A673 (cell line): ENCODE results near the gene MYO7B. TPM values are rescaled to one million over a fixed set of nuclear protein-coding genes. Genes with fewer than 3 reads are reported as not detected.

Source experiments
- BruUV-seq: library from RNA; stranded (reverse); fragments of 400-500 nt; replicated peaks from 2 replicates; lab custom pipeline; 2021; lab: Mats Ljungman, UMichigan
- CTCF ChIA-PET: fragments of 300-600 bp; sonication (Branson Sonifier 250); formaldehyde crosslinking; loops from one replicate; lab custom pipeline; 2022; ENCODE audit warnings: antibody characterized with exemption; lab: Charles Lee
- POLR2A ChIA-PET: fragments of 300-600 bp; sonication (Branson Sonifier 250); formaldehyde crosslinking; loops from one replicate; lab custom pipeline; 2022; ENCODE audit warnings: antibody characterized with exemption; ENCODE audit not compliant: low non-redundant PET; lab: Charles Lee
- DNase-seq: peaks from one replicate; pipeline ENCODE4 v3.0.0-alpha.2; 2015; ENCODE audit warnings: low spot score
- H3K27ac ChIP-seq: fragments of 200-600 bp; sonication (generic); 2 replicates; pipeline ENCODE4 v1.5.1; 2016; ENCODE audit warnings: mixed run types, low read depth, mild to moderate bottlenecking, mixed read lengths, antibody characterized with exemption, low read length; ENCODE audit not compliant: poor library complexity, severe bottlenecking
- H3K27me3 ChIP-seq: fragments of 200-600 bp; sonication (generic); replicated peaks from 2 replicates; pipeline ENCODE4 v1.6.1; 2017; ENCODE audit warnings: mixed run types, low read depth, mild to moderate bottlenecking, mixed read lengths, antibody characterized with exemption, low read length; ENCODE audit not compliant: insufficient read depth, poor library complexity
- H3K36me3 ChIP-seq: fragments of 200-600 bp; sonication (generic); 2 replicates; pipeline ENCODE4 v1.6.1; 2016; ENCODE audit warnings: mixed run types, mild to moderate bottlenecking, mixed read lengths, antibody characterized with exemption, low read length; ENCODE audit not compliant: insufficient read depth, poor library complexity, severe bottlenecking
- H3K4me1 ChIP-seq: fragments of 200-600 bp; sonication (generic); 2 replicates; pipeline ENCODE4 v1.6.1; 2017; ENCODE audit warnings: mixed run types, mild to moderate bottlenecking, mixed read lengths, antibody characterized with exemption, low read length; ENCODE audit not compliant: insufficient read depth, poor library complexity, severe bottlenecking
- H3K4me3 ChIP-seq: fragments of 200-600 bp; sonication (generic); 2 replicates; pipeline ENCODE4 v1.5.1; 2016; ENCODE audit warnings: low read depth, mixed run types, mild to moderate bottlenecking, mixed read lengths, low read length; ENCODE audit not compliant: poor library complexity, severe bottlenecking
- H3K9me3 ChIP-seq: fragments of 200-600 bp; sonication (generic); 2 replicates; pipeline ENCODE4 v1.6.1; 2016; ENCODE audit warnings: mixed run types, low read depth, mild to moderate bottlenecking, mixed read lengths, antibody characterized with exemption, low read length; ENCODE audit not compliant: poor library complexity, severe bottlenecking
- EZH2 ChIP-seq: fragments of 200-600 bp; sonication (generic); IDR thresholded peaks from 2 replicates; pipeline ENCODE4 v1.6.1; 2017; ENCODE audit warnings: borderline replicate concordance, low read depth, mild to moderate bottlenecking, mixed read lengths, antibody characterized with exemption, low read length; ENCODE audit not compliant: poor library complexity, severe bottlenecking
- intact Hi-C: fragments of 100-400 bp; cut with micrococcal nuclease; formaldehyde crosslinking; loops from one replicate; pipeline ENCODE4 v1.10.0; 2022; ENCODE audit not compliant: unreplicated experiment
- total RNA-seq: library from RNA; stranded (reverse); gene quantifications from 2 replicates; pipeline ENCODE4 v1.2.3, GENCODE V29; 2021
- TF ChIP-seq, protein P1 (sequence below): fragments of 300-800, 200-600 bp; sonication (generic); conservative IDR thresholded peaks from 2 replicates; pipeline ENCODE4 v1.5.1; 2017; ENCODE audit warnings: low read depth, mild to moderate bottlenecking, antibody characterized with exemption, low read length, moderate library complexity, mixed read lengths

The MYO7B gene
- total RNA-seq, 1 experiment from 2014 or later = 0.24 TPM

DNA sequence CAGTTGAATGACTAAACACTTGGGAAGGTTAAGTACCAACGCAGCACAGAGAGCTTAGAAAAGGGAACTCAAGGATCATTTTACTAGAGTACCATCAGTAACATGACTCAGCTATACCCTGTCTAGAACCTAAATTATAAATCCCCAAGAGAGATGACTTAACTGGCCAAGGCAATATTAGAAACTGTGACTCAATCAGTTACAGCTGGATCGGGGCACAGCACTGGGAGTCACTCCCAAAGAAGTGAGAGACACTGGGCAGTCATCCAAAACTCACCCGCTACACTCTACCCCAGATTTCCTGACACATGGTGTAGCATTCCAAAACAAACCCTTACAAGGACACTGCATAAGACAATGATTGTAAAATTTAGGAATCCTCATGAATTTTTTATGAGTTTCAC lies 26.9 kb upstream of the MYO7B start:
- ChIA-PET POLR2A (interaction anchor here (0.8 to 1.3 kb wide), 3 partner anchors 18 to 416 kb away, joined by 3 to 7 read pairs (median 3); no protein-coding TSS in a partner anchor), CTCF (no interaction called here)
- Histone ChIP-seq H3K4me3 (peak overlapping the region; percentile 1), H3K27ac (peak overlapping the region; percentile 56), H3K9me3 (no peaks in the 10 kb centered on the region), H3K4me1 (peaks cover 40% of the 10 kb centered on the region), H3K36me3 (peaks cover 22% of the 10 kb centered on the region), H3K27me3 (no peaks in the 10 kb centered on the region)
- intact Hi-C loops = no loop called here
- peak; percentile 98 for DNase-seq
- no TSS peak for BruUV-seq
- no peak for TF ChIP-seq EZH2
- TF ChIP-seq, protein P1, sequence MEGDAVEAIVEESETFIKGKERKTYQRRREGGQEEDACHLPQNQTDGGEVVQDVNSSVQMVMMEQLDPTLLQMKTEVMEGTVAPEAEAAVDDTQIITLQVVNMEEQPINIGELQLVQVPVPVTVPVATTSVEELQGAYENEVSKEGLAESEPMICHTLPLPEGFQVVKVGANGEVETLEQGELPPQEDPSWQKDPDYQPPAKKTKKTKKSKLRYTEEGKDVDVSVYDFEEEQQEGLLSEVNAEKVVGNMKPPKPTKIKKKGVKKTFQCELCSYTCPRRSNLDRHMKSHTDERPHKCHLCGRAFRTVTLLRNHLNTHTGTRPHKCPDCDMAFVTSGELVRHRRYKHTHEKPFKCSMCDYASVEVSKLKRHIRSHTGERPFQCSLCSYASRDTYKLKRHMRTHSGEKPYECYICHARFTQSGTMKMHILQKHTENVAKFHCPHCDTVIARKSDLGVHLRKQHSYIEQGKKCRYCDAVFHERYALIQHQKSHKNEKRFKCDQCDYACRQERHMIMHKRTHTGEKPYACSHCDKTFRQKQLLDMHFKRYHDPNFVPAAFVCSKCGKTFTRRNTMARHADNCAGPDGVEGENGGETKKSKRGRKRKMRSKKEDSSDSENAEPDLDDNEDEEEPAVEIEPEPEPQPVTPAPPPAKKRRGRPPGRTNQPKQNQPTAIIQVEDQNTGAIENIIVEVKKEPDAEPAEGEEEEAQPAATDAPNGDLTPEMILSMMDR = no peak

DNA sequence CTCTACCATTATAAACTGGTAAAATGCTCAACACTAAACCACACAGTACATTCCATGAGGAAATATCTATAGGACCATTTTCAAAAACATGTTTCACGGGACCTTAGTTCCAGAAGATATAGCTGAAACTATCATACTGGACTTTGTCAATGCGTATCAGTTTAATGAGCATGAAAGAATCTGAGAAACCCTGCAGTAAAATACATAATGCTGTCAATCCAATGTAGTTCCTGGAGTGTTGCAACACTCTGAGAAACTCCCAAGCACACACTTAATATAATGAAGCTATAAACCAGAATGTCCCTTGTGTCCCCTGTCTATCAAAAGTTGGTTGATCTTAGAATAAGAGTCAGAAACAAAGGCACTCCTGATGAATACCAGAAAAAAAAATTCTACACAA lies 25.4 kb upstream of the MYO7B start:
- intact Hi-C loops = no loop called here
- Histone ChIP-seq H3K4me1 (peaks cover 40% of the 10 kb centered on the region), H3K36me3 (peaks cover 8% of the 10 kb centered on the region), H3K27ac (peak overlapping the region; percentile 28), H3K4me3 (no peak overlapping the region), H3K9me3 (no peaks in the 10 kb centered on the region), H3K27me3 (no peaks in the 10 kb centered on the region)
- BruUV-seq = no TSS peak
- POLR2A ChIA-PET = no interaction called here
- CTCF ChIA-PET = no interaction called here
- no peak for DNase-seq
- no peak for TF ChIP-seq EZH2
- TF ChIP-seq, protein P1 = no peak

DNA sequence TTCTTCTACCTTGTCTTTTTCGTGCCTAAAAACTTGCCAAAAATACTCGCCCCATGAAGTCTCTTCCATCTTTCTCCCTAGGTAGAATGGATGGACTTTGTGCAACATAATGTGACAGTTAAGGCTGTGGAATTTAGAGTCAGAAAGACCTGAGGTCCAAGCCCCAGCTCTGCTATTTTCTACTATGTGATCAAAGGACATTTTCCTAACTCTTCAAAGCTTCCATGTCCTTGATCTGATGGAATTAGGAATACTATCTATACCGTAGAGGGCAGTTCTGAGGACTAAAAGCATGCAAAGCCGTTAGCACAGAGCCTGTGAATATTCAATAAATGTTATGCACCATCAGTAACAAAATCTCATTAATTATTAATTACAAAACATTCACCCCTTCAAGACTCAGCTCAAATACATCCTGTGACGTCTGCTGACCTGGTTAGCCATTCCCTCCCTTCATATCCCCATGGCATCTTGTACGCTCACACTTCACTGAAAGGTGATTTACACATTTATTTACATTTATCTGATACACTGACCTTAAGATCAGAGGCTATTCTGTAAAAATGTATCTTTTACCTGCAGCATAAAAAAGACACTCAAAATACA lies 24.3 kb upstream of the MYO7B start:
- TF ChIP-seq, protein P1 = no peak
- no peak for TF ChIP-seq EZH2
- no peaks in the 10 kb centered on the region for H3K27me3 ChIP-seq

More for the DNA sequence above, 24.3 kb upstream of the MYO7B start:
- CTCF ChIA-PET = no interaction called here
- Histone ChIP-seq H3K27ac (no peak overlapping the region), H3K36me3 (no peaks in the 10 kb centered on the region), H3K9me3 (no peaks in the 10 kb centered on the region), H3K4me3 (no peak overlapping the region), H3K4me1 (peaks cover 50% of the 10 kb centered on the region)
- no TSS peak for BruUV-seq
- POLR2A ChIA-PET = no interaction called here
- DNase-seq = no peak
- intact Hi-C loops = no loop called here
